GM12878 (cell line): Measurements from ENCODE around the gene CSNK1G1. TPM values are rescaled to one million over a fixed set of nuclear protein-coding genes. Genes with fewer than 3 reads are reported as not detected.
A peak's percentile ranks its signal among the peaks of the same experiment; 100 is the strongest.

Source experiments
- ATAC-seq: fragments of 200-7000 bp; cut with Tn5 transposase; 3 replicates; pipeline ENCODE4 v1.9.1; 2020; ENCODE audit warnings: mild to moderate bottlenecking, moderate library complexity
- BruUV-seq: library from RNA; stranded (reverse); fragments of 400-500 nt; replicated peaks from 2 replicates; lab custom pipeline; 2021; lab: Mats Ljungman, UMichigan
- CTCF ChIA-PET: fragments of 300-600 bp; sonication (Branson Sonifier 250); formaldehyde crosslinking; extraction: SDS; loops from one replicate; lab custom pipeline; 2021; ENCODE audit warnings: inconsistent platforms; lab: Yijun Ruan, JAX
- POLR2A ChIA-PET: fragments of 350-600 bp; formaldehyde crosslinking; extraction: SDS; loops from one replicate; lab custom pipeline; 2021; ENCODE audit warnings: inconsistent platforms; lab: Charles Lee
- RAD21 ChIA-PET: fragments of 300-600 bp; sonication (Branson Sonifier 250); formaldehyde crosslinking; loops from one replicate; lab custom pipeline; 2023; ENCODE audit warnings: antibody characterized with exemption; ENCODE audit not compliant: unreplicated experiment; lab: Charles Lee
- SMC1A ChIA-PET: fragments of 300-600 bp; sonication (Branson Sonifier 250); formaldehyde crosslinking; loops from one replicate; lab custom pipeline; 2023; ENCODE audit not compliant: unreplicated experiment, uncharacterized antibody; lab: Charles Lee
- DNase-seq: peaks from one replicate; pipeline ENCODE4 v3.0.0-alpha.2; 2011; ENCODE audit warnings: low read depth, low spot score
- FAIRE-seq: peaks from 3 replicates; lab custom pipeline; 2011; peaks lifted over from hg19 to GRCh38; lab: Jason Lieb, UNC
- H2AFZ ChIP-seq: 2 replicates; pipeline ENCODE4 v1.6.0; 2011; ENCODE audit warnings: low read depth, low read length, control low read depth; ENCODE audit not compliant: control insufficient read depth
- H3K27ac ChIP-seq: 2 replicates; pipeline ENCODE4 v1.5.1; 2011; ENCODE audit warnings: control low read depth; ENCODE audit not compliant: control insufficient read depth, insufficient read depth
- H3K27me3 ChIP-seq, 2 experiments: replicated peaks in 1 of 2; 2 replicates each; pipeline versions ENCODE4 v1.6.0 to v1.6.1; 2011; ENCODE audit warnings: low read length in 1 of 2; ENCODE audit not compliant: control insufficient read depth in 2 of 2, insufficient read depth in 2 of 2
- H3K36me3 ChIP-seq, 2 experiments: 2 replicates each; pipeline ENCODE4 v1.5.1; 2011; ENCODE audit warnings: low read length in 1 of 2; ENCODE audit not compliant: control insufficient read depth in 2 of 2, insufficient read depth in 2 of 2
- H3K4me1 ChIP-seq: 2 replicates; pipeline ENCODE4 v1.6.1; 2011; ENCODE audit warnings: mild to moderate bottlenecking, low read length, moderate library complexity, mixed read lengths; ENCODE audit not compliant: control insufficient read depth, insufficient read depth
- H3K4me2 ChIP-seq: 2 replicates; pipeline ENCODE4 v1.6.0; 2011; ENCODE audit warnings: control low read depth; ENCODE audit not compliant: control insufficient read depth, insufficient read depth
- H3K4me3 ChIP-seq: fragments of 200-600 bp; sonication (generic); 2 replicates; pipeline ENCODE4 v1.5.1; 2016
- H3K79me2 ChIP-seq: 2 replicates; pipeline ENCODE4 v1.6.0; 2011; ENCODE audit warnings: low read length; ENCODE audit not compliant: control insufficient read depth, insufficient read depth
- H3K9ac ChIP-seq: 2 replicates; pipeline ENCODE4 v1.8.0; 2011; ENCODE audit warnings: low read length, control low read depth, mixed read lengths; ENCODE audit not compliant: control insufficient read depth, insufficient read depth
- H3K9me3 ChIP-seq: replicated peaks from 3 replicates; pipeline ENCODE4 v1.5.1; 2011; ENCODE audit warnings: mild to moderate bottlenecking, low read length; ENCODE audit not compliant: control insufficient read depth, insufficient read depth
- H4K20me1 ChIP-seq: 2 replicates; pipeline ENCODE4 v1.6.0; 2011; ENCODE audit not compliant: control insufficient read depth, insufficient read depth
- CEBPZ ChIP-seq: fragments of 150-350 bp; IDR thresholded peaks from 2 replicates; pipeline ENCODE4 v1.6.1; 2016; ENCODE audit warnings: low read depth, low read length
- MYC ChIP-seq: IDR thresholded peaks from 2 replicates; pipeline ENCODE4 v1.6.1; 2011; ENCODE audit warnings: mild to moderate bottlenecking, low read length, moderate library complexity, inconsistent platforms; ENCODE audit not compliant: insufficient read depth, insufficient replicate concordance, insufficient read length, severe bottlenecking
- NFXL1 ChIP-seq: fragments of 450-650 bp; IDR thresholded peaks from 2 replicates; pipeline ENCODE4 v1.6.1; 2017; ENCODE audit warnings: antibody characterized with exemption, mild to moderate bottlenecking, borderline replicate concordance
- RAD21 ChIP-seq: IDR thresholded peaks from 2 replicates; pipeline ENCODE4 v1.6.1; 2011; ENCODE audit warnings: mild to moderate bottlenecking, low read depth, low read length, moderate library complexity; ENCODE audit not compliant: insufficient read depth
- ZNF687 ChIP-seq: fragments of 450-650 bp; IDR thresholded peaks from 2 replicates; pipeline ENCODE4 v1.6.1; 2017; ENCODE audit warnings: mild to moderate bottlenecking, moderate library complexity
- WGBS: methylation state at CpG from one replicate; pipeline ENCODE4 v1.1.6; 2016; ENCODE audit warnings: low lambda C conversion rate; ENCODE audit not compliant: insufficient replicate concordance, insufficient coverage; ENCODE audit errors: missing lambda C conversion rate; 5-methylcytosine and 5-hydroxymethylcytosine counted together
- in situ Hi-C: fragments of 300-500 bp; cut with MboI; formaldehyde crosslinking; loops from 9 replicates; pipeline ENCODE4 v1.14.3; 2018; ENCODE audit warnings: mixed read lengths
- intact Hi-C: fragments of 100-400 bp; cut with micrococcal nuclease; formaldehyde crosslinking; loops from one replicate; pipeline ENCODE4 v1.14.2; 2022; ENCODE audit not compliant: unreplicated experiment
- polyA plus RNA-seq, 11 experiments: library from polyadenylated mRNA; depleted of rRNA in 4 of 11; unstranded in 6 of 11; stranded (reverse) in 5 of 11; fragments of >200 nt; fragmentation: Nextera tagmentation in 4 of 11; fragmentation: Illumina TruSeq in 1 of 11; extraction: Ambion mirVana in 4 of 11; extraction: Trizol in 1 of 11; gene quantifications; 1 replicate in 1 of 11; 2 replicates in 10 of 11; pipeline versions ENCODE4 v1.2.1 to v1.2.3, GENCODE V29; 2011 to 2016; ENCODE audit warnings: inconsistent platforms in 2 of 11, missing spikeins in 2 of 11, low read depth in 1 of 11
- total RNA-seq, 4 experiments: library from RNA; depleted of rRNA in 3 of 4; stranded (reverse); fragments of >200 nt in 3 of 4; fragmentation: Illumina TruSeq in 1 of 4; extraction: Trizol in 1 of 4; gene quantifications; 2 replicates each; pipeline versions ENCODE4 v1.2.1 to v1.2.3, GENCODE V29; 2013 to 2021

CSNK1G1 gene
- total and polyA plus RNA-seq, 10 of the 15 experiments (the other 5 are each of a cell fraction or from before 2014, with no cell fraction given): 6.1 to 23.4 (median 15.3) TPM

GRCh38 chr15:64162869-64163658, 192.9 kb downstream of the CSNK1G1 start, which contains the start of gene PPIB (continued):
- no peak for TF ChIP-seq NFXL1
- peak; percentile 67 for TF ChIP-seq RAD21

- Histone ChIP-seq H3K27me3 (no peaks in the 10 kb centered on the region), H3K9me3 (no peaks in the 10 kb centered on the region), H2AFZ (peak overlapping the region; percentile 68), H3K4me1 (peaks cover 30% of the 10 kb centered on the region), H3K27ac (peak overlapping the region; percentile 60), H3K4me3 (peak overlapping the region; percentile 84), H3K9ac (peak overlapping the region; percentile 72), H3K36me3 (peaks cover 17 to 18% of the 10 kb centered on the region in 2 experiments; a peak in 3 of 4 replicates), H3K79me2 (peaks cover 45% of the 10 kb centered on the region), H4K20me1 (peaks cover 12% of the 10 kb centered on the region), H3K4me2 (peak overlapping the region; percentile 93)
- no peak for DNase-seq
- peak; percentile 53 for ATAC-seq
- intact Hi-C loops (loop anchor here (2.0 to 5.0 kb wide), 2 partner anchors 195 to 732 kb away; partner anchors contain the start of gene CSNK1G1), in situ Hi-C loops (no loop called here)
- SMC1A ChIA-PET: interaction anchor here (1.3 to 3.3 kb wide), 3 partner anchors 9 to 565 kb away, joined by 4 to 19 read pairs (median 9); no protein-coding TSS in a partner anchor
- TF ChIP-seq CEBPZ: no peak
- 0 out of 2 replicates have a peak, but pooled peaks have one; percentile 13 for TF ChIP-seq ZNF687
- TF ChIP-seq MYC: peak; percentile 62
- POLR2A ChIA-PET: interaction anchor here (0.6 to 3.4 kb wide), 9 partner anchors 9 to 967 kb away, joined by 3 to 32 read pairs (median 7); partner anchors contain the start of genes CIAO2A, SNX1 and SNX22
- CTCF ChIA-PET: interaction anchor here (0.6 to 3.6 kb wide), 8 partner anchors 9 to 1355 kb away, joined by 3 to 34 read pairs (median 6); partner anchors contain the start of genes CIAO2A, CSNK1G1 and DPP8
- BruUV-seq: no TSS peak
- RAD21 ChIA-PET: interaction anchor here (0.6 to 2.6 kb wide), 8 partner anchors 10 to 1109 kb away, joined by 3 to 14 read pairs (median 6); partner anchors contain the start of genes CIAO2A and SNX22
- 0% methylated on average over 21 of the region's 21 CpGs for WGBS
- no peak for FAIRE-seq
Observed at GRCh38 chr15:64162478-64162868, 193.5 kb downstream of the CSNK1G1 start.
